SK-N-SH (cell line): ENCODE measurements around the gene KCNG1.

Experiments
- CHD2 ChIP-seq: fragments of 150-350 bp; IDR thresholded peaks from 2 replicates; pipeline ENCODE4 v1.6.1; 2018; ENCODE audit warnings: low read length; ENCODE audit not compliant: partially characterized antibody
- EP300 ChIP-seq, 2 experiments: IDR thresholded peaks; 2 replicates each; pipeline versions ENCODE4 v1.4.0 to v1.6.1; 2012; ENCODE audit warnings: borderline replicate concordance in 1 of 2, low read depth in 1 of 2, low read length in 1 of 2
- MEF2A ChIP-seq: IDR thresholded peaks from 2 replicates; pipeline ENCODE4 v1.4.0; 2012; ENCODE audit warnings: low read depth, borderline replicate concordance
- MXI1 ChIP-seq: IDR thresholded peaks from 2 replicates; pipeline ENCODE4 v1.6.1; 2012; ENCODE audit warnings: mild to moderate bottlenecking, low read depth, low read length, improper control_type of control experiment
- RAD21 ChIP-seq: IDR thresholded peaks from 2 replicates; pipeline ENCODE4 v1.6.1; 2012; ENCODE audit warnings: mild to moderate bottlenecking, low read length
- TAF1 ChIP-seq: IDR thresholded peaks from 2 replicates; pipeline ENCODE4 v1.6.1; 2012; ENCODE audit warnings: low read depth, mild to moderate bottlenecking, low read length, moderate library complexity, borderline replicate concordance
- TEAD4 ChIP-seq: IDR thresholded peaks from 2 replicates; pipeline ENCODE4 v1.4.0; 2012; ENCODE audit warnings: mild to moderate bottlenecking, borderline replicate concordance; ENCODE audit not compliant: insufficient read depth
- YY1 ChIP-seq: IDR thresholded peaks from 2 replicates; pipeline ENCODE4 v1.4.0; 2012; ENCODE audit warnings: low read depth, mild to moderate bottlenecking
- TF ChIP-seq, protein P1 (sequence below): fragments of 200-600 bp; sonication (generic); IDR thresholded peaks from 2 replicates; pipeline ENCODE4 v1.6.1; 2017; ENCODE audit warnings: antibody characterized with exemption, mild to moderate bottlenecking, moderate library complexity
- TF ChIP-seq, protein P2 (sequence below): IDR thresholded peaks from 2 replicates; pipeline ENCODE4 v1.4.0; 2012; ENCODE audit warnings: low read depth, borderline replicate concordance
- TF ChIP-seq, protein P3 (sequence below): IDR thresholded peaks from 2 replicates; pipeline ENCODE4 v1.6.1; 2012; ENCODE audit warnings: mild to moderate bottlenecking, low read depth, low read length, moderate library complexity

DNA sequence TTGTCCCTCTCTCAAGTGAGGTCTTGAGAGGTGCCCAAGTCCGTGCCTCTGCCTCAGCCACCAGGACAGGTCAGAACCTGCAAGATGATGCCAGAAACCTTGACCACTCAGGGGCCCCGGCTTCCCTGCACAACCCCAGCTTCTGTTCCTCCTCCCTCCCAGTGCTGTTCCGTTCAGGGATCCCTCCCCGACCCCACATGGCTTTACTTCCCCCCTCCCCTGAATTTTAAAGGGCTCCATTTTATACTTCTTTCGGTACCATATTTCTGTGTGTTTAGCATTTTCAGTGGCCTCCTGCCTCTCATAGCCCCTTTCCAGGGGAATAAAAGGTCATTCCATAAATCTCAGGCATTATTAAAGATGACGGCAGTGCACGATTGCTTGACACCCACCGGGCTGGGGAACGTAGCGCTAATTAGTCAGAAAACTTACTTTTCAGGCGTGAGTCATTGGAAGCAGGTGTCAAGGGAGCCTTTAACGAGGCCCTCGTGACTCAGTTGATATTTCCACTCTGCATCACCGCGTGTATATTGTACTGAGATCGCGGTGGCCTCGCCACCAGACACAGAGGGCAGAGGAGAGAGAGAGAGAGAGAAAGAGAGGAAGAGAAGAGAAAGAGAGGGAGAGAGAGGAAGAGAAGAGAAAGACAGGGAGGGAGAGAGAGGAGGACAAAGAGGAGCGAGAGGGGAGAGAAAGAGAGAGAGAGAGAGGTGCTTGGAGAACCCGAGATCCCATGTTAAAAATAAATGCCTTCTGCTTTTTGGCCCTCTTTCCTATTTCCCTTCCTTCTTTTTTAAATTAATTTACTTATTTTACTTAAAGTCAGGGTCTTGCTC lies 21.3 kb downstream of the KCNG1 start:
- no peak for TF ChIP-seq MXI1
- TF ChIP-seq EP300 (IDR thresholded peaks at IDR 0.05; ENCODE audit: borderline replicate concordance in 1 of 2, low read depth in 1 of 2, low read length in 1 of 2), result no peak
- TF ChIP-seq, protein P1, sequence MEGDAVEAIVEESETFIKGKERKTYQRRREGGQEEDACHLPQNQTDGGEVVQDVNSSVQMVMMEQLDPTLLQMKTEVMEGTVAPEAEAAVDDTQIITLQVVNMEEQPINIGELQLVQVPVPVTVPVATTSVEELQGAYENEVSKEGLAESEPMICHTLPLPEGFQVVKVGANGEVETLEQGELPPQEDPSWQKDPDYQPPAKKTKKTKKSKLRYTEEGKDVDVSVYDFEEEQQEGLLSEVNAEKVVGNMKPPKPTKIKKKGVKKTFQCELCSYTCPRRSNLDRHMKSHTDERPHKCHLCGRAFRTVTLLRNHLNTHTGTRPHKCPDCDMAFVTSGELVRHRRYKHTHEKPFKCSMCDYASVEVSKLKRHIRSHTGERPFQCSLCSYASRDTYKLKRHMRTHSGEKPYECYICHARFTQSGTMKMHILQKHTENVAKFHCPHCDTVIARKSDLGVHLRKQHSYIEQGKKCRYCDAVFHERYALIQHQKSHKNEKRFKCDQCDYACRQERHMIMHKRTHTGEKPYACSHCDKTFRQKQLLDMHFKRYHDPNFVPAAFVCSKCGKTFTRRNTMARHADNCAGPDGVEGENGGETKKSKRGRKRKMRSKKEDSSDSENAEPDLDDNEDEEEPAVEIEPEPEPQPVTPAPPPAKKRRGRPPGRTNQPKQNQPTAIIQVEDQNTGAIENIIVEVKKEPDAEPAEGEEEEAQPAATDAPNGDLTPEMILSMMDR, result no peak
- no peak for TF ChIP-seq YY1
- TF ChIP-seq TAF1, result no peak
- TF ChIP-seq, protein P2, sequence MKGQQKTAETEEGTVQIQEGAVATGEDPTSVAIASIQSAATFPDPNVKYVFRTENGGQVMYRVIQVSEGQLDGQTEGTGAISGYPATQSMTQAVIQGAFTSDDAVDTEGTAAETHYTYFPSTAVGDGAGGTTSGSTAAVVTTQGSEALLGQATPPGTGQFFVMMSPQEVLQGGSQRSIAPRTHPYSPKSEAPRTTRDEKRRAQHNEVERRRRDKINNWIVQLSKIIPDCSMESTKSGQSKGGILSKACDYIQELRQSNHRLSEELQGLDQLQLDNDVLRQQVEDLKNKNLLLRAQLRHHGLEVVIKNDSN, result no peak
- TF ChIP-seq RAD21, result no peak
- no peak for TF ChIP-seq MEF2A
- no peak for TF ChIP-seq CHD2
- no peak for TF ChIP-seq TEAD4
- TF ChIP-seq, protein P3, sequence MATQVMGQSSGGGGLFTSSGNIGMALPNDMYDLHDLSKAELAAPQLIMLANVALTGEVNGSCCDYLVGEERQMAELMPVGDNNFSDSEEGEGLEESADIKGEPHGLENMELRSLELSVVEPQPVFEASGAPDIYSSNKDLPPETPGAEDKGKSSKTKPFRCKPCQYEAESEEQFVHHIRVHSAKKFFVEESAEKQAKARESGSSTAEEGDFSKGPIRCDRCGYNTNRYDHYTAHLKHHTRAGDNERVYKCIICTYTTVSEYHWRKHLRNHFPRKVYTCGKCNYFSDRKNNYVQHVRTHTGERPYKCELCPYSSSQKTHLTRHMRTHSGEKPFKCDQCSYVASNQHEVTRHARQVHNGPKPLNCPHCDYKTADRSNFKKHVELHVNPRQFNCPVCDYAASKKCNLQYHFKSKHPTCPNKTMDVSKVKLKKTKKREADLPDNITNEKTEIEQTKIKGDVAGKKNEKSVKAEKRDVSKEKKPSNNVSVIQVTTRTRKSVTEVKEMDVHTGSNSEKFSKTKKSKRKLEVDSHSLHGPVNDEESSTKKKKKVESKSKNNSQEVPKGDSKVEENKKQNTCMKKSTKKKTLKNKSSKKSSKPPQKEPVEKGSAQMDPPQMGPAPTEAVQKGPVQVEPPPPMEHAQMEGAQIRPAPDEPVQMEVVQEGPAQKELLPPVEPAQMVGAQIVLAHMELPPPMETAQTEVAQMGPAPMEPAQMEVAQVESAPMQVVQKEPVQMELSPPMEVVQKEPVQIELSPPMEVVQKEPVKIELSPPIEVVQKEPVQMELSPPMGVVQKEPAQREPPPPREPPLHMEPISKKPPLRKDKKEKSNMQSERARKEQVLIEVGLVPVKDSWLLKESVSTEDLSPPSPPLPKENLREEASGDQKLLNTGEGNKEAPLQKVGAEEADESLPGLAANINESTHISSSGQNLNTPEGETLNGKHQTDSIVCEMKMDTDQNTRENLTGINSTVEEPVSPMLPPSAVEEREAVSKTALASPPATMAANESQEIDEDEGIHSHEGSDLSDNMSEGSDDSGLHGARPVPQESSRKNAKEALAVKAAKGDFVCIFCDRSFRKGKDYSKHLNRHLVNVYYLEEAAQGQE, result no peak
